HAP-1 (cell line): ENCODE measurements around the gene PADI6.

Source experiments
- DNase-seq, 2 experiments: peaks; one replicate each; pipeline ENCODE4 v3.0.0-alpha.2; 2016 to 2020; ENCODE audit warnings: low spot score in 2 of 2
- H3K27me3 ChIP-seq: fragments of 250-450 bp; sonication (Bioruptor Pico); 2 replicates; pipeline ENCODE4 v1.5.1; 2020; ENCODE audit warnings: low read depth, mild to moderate bottlenecking, moderate library complexity
- H3K36me3 ChIP-seq: fragments of 250-450 bp; sonication (Bioruptor Pico); replicated peaks from 2 replicates; pipeline ENCODE4 v1.5.1; 2020; ENCODE audit warnings: mild to moderate bottlenecking
- H3K4me1 ChIP-seq: fragments of 250-450 bp; sonication (Bioruptor Pico); 2 replicates; pipeline ENCODE4 v1.5.1; 2020; ENCODE audit warnings: mild to moderate bottlenecking
- H3K4me3 ChIP-seq: fragments of 250-450 bp; sonication (Bioruptor Pico); 2 replicates; pipeline ENCODE4 v1.5.1; 2020; ENCODE audit warnings: mild to moderate bottlenecking, moderate library complexity
- H3K9me3 ChIP-seq: fragments of 250-450 bp; sonication (Bioruptor Pico); 2 replicates; pipeline ENCODE4 v1.5.1; 2020; ENCODE audit warnings: mild to moderate bottlenecking, moderate library complexity
- in situ Hi-C: fragments of 300-500 bp; cut with MboI; formaldehyde crosslinking; loops from 3 replicates; pipeline ENCODE4 v1.14.3; 2020; ENCODE audit warnings: low sequenced_read_pairs, inconsistent platforms, mixed read lengths

Gene PADI6

GRCh38 chr1:17437580-17438317 is 65.8 kb downstream of the PADI6 start:
- Histone ChIP-seq H3K36me3 (peaks cover 48% of the 10 kb centered on the region), H3K4me3 (peak overlapping the region; percentile 92), H3K27me3 (no peaks in the 10 kb centered on the region), H3K9me3 (no peaks in the 10 kb centered on the region), H3K4me1 (peaks cover 49% of the 10 kb centered on the region)
- in situ Hi-C loops = no loop called here
- DNase-seq = peak; percentile 27 to 56

GRCh38 chr1:17438318-17439249 is 66.6 kb downstream of the PADI6 start:
- in situ Hi-C loops = no loop called here
- Histone ChIP-seq H3K4me3 (peak overlapping the region; percentile 92), H3K27me3 (no peaks in the 10 kb centered on the region), H3K36me3 (peaks cover 39% of the 10 kb centered on the region), H3K4me1 (peaks cover 49% of the 10 kb centered on the region), H3K9me3 (no peaks in the 10 kb centered on the region)
- peak; percentile 57 to 85 for DNase-seq

- in situ Hi-C loops = no loop called here
- Histone ChIP-seq H3K27me3 (no peaks in the 10 kb centered on the region), H3K9me3 (no peaks in the 10 kb centered on the region), H3K4me3 (peak within 1 kb of the TSS; percentile 92), H3K4me1 (peaks cover 42% of the 10 kb centered on the region), H3K36me3 (peaks cover 31% of the 10 kb centered on the region)
- DNase-seq = peak; percentile 76 to 79
Observed at GRCh38 chr1:17439250-17440073, 67.5 kb downstream of the PADI6 start, which contains the start of gene RCC2. TSS of gene RCC2 (minus strand) at chr1:17439677. CDS start at chr1:17438514, 1,163 bp downstream.

- Histone ChIP-seq H3K36me3 (peaks cover 23% of the 10 kb centered on the region), H3K4me3 (peak overlapping the region; percentile 92), H3K9me3 (no peaks in the 10 kb centered on the region), H3K4me1 (peaks cover 34% of the 10 kb centered on the region), H3K27me3 (no peaks in the 10 kb centered on the region)
- in situ Hi-C loops = no loop called here
- peak; percentile 11 to 49 for DNase-seq
Observed at GRCh38 chr1:17440074-17440826, 68.3 kb downstream of the PADI6 start.

GRCh38 chr1:17440827-17441168 is 68.8 kb downstream of the PADI6 start:
- no peaks in the 10 kb centered on the region for H3K9me3 ChIP-seq
- H3K27me3 ChIP-seq = no peaks in the 10 kb centered on the region
- in situ Hi-C loops = no loop called here
- peaks cover 19% of the 10 kb centered on the region for H3K36me3 ChIP-seq
- no peak for DNase-seq
- peak overlapping the region; percentile 92 for H3K4me3 ChIP-seq
- peaks cover 30% of the 10 kb centered on the region for H3K4me1 ChIP-seq

GRCh38 chr1:17441265-17441992 is 69.4 kb downstream of the PADI6 start:
- peak overlapping the region; percentile 92 for H3K4me3 ChIP-seq
- DNase-seq = peak; percentile 47 to 49
- in situ Hi-C loops = no loop called here

GRCh38 chr1:17441993-17442357 is 70.0 kb downstream of the PADI6 start:
- H3K4me3 ChIP-seq = peak overlapping the region; percentile 92
- in situ Hi-C loops = no loop called here
- H3K9me3 ChIP-seq = no peaks in the 10 kb centered on the region
- no peak for DNase-seq
- H3K4me1 ChIP-seq = peaks cover 24% of the 10 kb centered on the region
- H3K27me3 ChIP-seq = no peaks in the 10 kb centered on the region
- H3K36me3 ChIP-seq = peaks cover 7% of the 10 kb centered on the region

More at GRCh38 chr1:17441265-17441992, 69.4 kb downstream of the PADI6 start:
- peaks cover 12% of the 10 kb centered on the region for H3K36me3 ChIP-seq
- no peaks in the 10 kb centered on the region for H3K27me3 ChIP-seq
- peaks cover 29% of the 10 kb centered on the region for H3K4me1 ChIP-seq
- no peaks in the 10 kb centered on the region for H3K9me3 ChIP-seq

- in situ Hi-C loops = no loop called here
- Histone ChIP-seq H3K9me3 (no peaks in the 10 kb centered on the region), H3K4me3 (no peak overlapping the region), H3K4me1 (peaks cover 20% of the 10 kb centered on the region), H3K36me3 (peaks cover 3% of the 10 kb centered on the region; the same call in 1 of the 2 replicates), H3K27me3 (no peaks in the 10 kb centered on the region)
- DNase-seq = no peak
Observed at GRCh38 chr1:17442841-17443240, 70.8 kb downstream of the PADI6 start.

GRCh38 chr1:17447501-17447992 is 75.6 kb downstream of the PADI6 start:
- H3K36me3 ChIP-seq = no peaks in the 10 kb centered on the region
- DNase-seq = no peak
- H3K4me3 ChIP-seq = no peak overlapping the region
- H3K27me3 ChIP-seq = no peaks in the 10 kb centered on the region
- H3K4me1 ChIP-seq = peaks cover 9% of the 10 kb centered on the region
- in situ Hi-C loops = no loop called here
- H3K9me3 ChIP-seq = no peaks in the 10 kb centered on the region
